ENCODE results near the gene VWA3A.
"Not testable (repeated sequence)": the region's sequence is repeated elsewhere in the genome, so short reads cannot be mapped to it uniquely, and the experiment has no call there.

The VWA3A gene

GRCh38 chr16:22089910-22090309 lies 2.4 kb upstream of the VWA3A start:
- DNase-seq (ENCODE audit: low read depth) = no peak

- DNase-seq (ENCODE audit: low read depth) = no peak
These were observed 620 bp upstream of the VWA3A start for GRCh38 chr16:22091721-22092120.

GRCh38 chr16:22093331-22093730 lies 990 bp downstream of the VWA3A start:
- DNase-seq (ENCODE audit: low read depth) = no peak

GRCh38 chr16:22093996-22094395 lies 1.7 kb downstream of the VWA3A start:
- no peak for DNase-seq (ENCODE audit: low read depth)

GRCh38 chr16:22098405-22099255 lies 6.3 kb downstream of the VWA3A start:
- DNase-seq (ENCODE audit: low read depth) = peak; percentile 18

- no peak for DNase-seq (ENCODE audit: low read depth)
These were observed 7.1 kb downstream of the VWA3A start for GRCh38 chr16:22099256-22099975.

GRCh38 chr16:22103441-22103840 lies 11.1 kb downstream of the VWA3A start:
- no peak for DNase-seq (ENCODE audit: low read depth)

DNA sequence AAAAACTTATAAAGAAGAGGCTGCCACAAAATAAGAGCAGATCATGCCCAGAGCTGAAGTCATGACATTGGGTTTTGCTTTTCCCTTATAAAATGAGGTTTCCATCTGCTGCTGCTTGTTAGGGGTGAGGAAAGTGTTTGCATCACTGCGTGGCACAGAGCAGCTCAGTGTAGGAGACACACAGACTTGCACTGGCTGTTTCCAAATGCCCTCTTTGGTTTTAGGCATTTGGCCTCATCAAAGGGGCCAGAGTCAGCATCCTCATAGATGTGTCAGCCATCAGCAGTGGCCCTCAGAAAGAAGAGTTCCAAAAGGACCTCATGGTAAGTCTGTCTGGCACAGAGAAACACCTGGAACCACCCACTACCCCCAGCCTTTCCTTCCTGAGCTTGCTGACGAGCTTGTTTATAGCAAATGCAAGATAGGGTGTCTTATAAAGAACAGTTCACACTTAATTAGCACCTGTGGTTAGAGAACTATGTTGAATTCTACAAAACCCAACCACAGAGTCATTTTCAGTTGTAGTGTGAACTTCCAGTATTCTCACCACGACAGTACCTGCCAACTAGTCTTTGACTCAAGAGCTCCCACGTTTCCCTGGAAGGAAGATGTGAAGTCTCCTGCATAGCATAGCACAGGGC lies 17.0 kb downstream of the VWA3A start:
- no peak for DNase-seq (ENCODE audit: low read depth)

- DNase-seq (ENCODE audit: low read depth) = not testable (repeated sequence)
These were observed 19.3 kb downstream of the VWA3A start for GRCh38 chr16:22111629-22112028.

DNA sequence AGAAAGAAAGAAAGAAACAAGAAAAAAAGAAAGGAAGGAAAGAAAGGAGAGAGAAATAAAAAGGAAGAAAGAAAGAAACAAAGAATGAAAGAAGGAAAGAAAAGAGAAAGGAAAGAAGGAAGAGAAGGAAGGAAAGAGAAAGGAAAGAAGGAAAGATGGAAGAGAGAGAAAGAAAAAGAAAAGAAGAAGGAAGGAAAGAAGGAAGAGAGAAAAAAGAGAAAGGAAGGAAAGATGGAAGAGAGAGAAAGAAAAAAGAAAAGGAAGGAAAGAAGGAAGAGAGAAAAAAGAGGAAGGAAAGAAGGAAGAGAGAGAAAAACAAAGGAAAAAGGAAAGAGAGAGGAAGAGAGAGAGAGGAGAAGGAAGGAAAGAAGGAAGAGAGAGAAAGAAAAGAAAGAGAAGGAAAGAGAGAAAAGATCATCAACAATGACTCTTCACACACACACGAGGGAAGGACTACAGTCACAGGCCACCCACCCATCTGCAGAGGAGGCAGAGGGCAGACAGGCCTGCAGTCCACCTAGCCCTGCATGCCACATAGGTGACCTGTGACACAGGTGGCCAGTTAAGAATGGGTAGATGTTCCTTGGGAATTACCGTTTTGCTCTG lies 23.9 kb downstream of the VWA3A start:
- no peak for DNase-seq (ENCODE audit: low read depth)

DNA sequence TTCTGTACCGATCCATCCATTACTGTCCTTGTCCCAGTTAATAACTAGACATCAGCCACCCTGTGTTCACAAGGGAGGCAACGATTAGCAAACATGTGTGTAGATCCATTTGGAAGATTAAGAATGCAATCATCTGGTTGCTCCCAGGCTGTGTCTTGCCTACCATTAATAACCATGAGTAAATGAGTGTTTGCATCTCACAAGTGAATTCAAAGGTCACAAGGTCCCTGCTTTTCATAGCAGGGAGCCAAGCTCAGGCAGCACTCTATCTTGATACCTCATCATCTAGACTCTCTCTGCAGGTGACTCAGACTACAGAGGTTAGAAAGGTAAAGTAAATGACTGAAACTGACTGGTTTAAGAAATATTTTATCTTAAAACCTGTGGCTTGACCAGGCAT lies 25.3 kb downstream of the VWA3A start:
- DNase-seq (ENCODE audit: low read depth) = no peak

GRCh38 chr16:22120440-22120839 lies 28.1 kb downstream of the VWA3A start:
- no peak for DNase-seq (ENCODE audit: low read depth)

GRCh38 chr16:22122239-22122638 lies 29.9 kb downstream of the VWA3A start:
- DNase-seq (ENCODE audit: low read depth) = no peak

DNA sequence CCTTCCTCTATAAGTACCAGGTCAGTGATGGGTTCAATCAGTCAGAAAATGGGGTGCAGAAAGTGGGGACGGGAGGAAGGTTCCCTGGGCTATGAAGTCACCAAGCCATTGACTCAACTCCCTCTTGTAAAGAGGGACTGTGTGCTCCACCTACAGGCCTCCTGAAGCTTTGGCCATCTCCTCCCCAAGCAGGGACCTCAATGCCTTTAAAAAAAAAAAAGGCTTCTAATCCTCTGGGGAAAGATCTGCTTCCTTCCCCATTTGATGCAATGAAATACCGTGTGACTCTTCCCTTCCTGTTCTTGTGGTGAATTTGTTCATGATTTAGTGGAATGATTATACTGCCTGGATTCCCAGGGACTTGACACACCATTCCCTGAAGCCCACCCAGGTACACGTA lies 30.8 kb downstream of the VWA3A start:
- no peak for DNase-seq (ENCODE audit: low read depth)

DNA sequence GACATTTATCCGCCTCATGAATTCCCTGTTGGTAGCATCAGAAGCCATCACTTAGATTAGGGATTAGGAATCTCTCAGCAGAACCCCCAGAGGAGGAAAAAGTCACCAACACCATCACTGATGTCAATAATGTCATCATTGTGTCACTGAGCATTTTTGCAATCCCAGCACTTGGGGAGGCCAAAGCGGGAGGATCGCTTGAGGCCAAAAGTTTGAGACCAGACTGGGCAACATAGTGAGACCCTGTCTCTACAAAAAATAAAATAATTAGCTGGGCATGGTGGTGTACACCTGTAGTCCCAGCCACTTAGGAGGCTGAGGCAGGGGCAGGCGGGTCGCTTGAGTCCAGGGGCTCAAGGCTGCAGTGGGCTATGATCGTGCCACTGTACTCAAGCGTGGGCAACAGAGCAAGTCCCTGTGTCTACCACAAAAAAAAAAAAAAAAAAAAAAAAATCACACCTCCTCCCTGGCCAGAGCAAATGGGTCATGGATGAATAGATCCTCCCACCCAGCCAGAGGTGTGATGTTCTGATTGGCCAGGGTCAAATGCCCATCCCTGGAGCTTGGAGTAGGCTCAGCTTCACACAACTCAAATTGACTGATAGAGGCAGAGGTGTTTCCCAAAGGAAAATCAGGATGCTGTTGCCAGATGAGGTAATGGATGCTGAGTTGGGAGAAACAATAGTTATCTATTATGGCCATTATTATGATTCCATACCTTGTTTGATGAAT lies 31.6 kb downstream of the VWA3A start:
- no peak for DNase-seq (ENCODE audit: low read depth)

DNA sequence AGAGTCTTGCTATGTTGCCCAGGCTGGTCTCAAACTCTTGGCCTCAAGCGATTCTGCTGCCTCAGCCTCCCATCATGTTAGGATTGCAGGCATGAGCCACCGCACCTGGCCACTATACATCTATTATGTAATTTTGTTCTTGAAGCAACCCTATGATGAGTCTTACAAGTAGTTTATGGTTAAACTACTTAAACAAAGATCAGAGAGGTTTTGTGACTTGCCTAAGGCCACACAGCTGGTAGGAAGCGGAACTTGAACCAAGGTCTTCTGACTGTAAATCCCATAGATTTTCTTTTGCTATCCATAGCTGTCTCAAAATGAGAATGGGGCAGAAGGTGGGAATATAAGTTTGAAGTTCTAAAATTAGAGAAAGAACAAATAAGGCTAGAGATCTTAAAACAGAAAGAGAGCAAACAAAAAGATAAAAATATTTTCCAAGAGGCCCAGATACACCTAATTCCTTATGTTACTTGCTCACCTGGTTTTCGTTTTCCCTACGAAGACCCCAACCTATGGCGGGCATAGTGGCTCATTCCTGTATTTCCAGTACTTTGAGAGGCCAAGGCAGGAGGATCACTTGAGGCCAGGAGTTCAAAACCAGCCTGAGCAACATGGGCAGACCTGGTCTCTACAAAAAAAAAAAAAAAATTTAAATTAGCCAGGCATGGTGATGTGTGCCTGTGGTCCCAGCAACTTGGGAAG lies 32.4 kb downstream of the VWA3A start:
- no peak for DNase-seq (ENCODE audit: low read depth)

GRCh38 chr16:22126037-22126558 lies 33.8 kb downstream of the VWA3A start:
- no peak for DNase-seq (ENCODE audit: low read depth)

DNA sequence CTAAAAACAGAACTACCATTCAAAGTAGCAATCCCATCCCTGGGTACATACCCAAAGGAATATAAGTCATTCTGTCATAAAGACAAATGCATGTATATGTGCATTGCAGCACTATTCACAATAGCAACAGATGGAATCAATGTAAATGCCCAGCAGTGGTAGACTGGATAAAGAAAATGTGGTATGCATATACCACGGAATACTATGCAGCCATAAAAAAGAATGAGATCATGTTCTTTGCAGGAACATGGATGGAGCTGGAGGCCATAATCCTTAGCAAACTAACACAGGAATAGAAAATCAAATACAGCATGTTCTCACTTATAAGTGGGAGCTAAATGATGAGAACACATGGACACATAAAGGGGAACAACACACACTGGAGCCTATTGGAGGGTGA lies 36.2 kb downstream of the VWA3A start:
- DNase-seq (ENCODE audit: low read depth) = not testable (repeated sequence)

GRCh38 chr16:22130528-22130927 lies 38.2 kb downstream of the VWA3A start:
- DNase-seq (ENCODE audit: low read depth) = no peak

DNA sequence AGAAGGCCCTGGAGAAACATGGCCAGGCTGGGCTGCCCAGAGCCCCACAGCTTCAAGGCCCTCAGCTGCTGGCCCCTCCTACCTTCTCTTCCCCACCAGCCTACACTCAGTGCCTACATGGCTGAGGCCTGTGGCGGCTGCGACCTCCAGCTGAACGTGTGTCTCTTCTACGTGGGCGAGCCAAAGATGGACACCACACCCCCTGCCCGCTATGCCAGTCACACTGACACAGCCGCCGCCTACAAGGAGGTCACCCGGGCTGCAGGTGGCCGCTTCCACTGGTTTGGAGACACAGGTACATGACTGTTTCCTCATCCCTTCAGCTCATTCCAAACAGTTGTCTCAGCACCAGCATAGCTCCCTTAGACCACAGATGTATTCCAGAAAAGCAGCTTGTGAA lies 40.5 kb downstream of the VWA3A start:
- no peak for DNase-seq (ENCODE audit: low read depth)

DNA sequence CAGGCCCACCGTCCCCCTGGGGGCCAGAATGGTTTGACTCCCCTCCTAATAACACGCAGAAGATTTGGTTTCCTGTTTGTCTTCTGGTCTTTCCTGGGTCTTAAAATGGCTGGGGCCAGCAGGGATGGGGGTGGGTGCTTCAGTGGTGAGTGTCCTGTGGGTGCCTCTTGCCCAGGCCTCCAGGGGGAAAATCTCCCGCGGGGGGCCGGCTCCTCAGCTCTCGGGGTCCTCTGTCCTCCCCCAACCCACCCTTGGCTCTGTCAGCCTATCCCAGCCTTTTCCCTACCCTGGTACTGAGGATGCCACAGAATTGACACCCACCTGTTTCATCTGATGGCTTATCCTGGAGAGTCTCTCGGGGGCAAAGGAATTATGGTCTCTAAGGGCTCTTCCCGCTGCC lies 46.1 kb downstream of the VWA3A start:
- DNase-seq (ENCODE audit: low read depth) = no peak

Measured in HS-5 (cell line).